ENCODE measurements around the gene IPCEF1. TPM values are rescaled to one million over a fixed set of nuclear protein-coding genes. Genes with fewer than 3 reads are reported as not detected.
"Not testable (repeated sequence)": the region's sequence is repeated elsewhere in the genome, so short reads cannot be mapped to it uniquely, and the experiment has no call there.

Gene IPCEF1
- total RNA-seq, 2 experiments from 2014 or later: 22.6 to 24.4 TPM

DNA sequence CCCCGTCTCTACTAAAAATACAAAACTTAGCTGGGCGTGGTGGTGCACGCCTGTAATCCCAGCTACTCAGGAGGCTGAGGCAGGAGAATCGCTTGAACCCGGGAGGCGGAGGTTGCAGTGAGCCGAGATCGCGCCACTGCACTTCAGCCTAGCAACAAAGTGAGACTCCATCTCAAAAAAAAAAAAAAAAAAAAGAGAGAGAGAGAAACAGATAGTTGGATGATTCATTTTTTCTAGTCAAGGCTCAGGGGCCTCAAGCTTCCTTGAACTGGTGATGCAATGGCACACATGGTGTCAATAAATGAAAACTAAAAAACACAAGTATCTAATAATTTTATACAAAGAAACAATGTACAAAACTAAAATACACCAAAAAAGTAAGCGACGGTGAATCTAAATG, 115.5 kb downstream of the IPCEF1 start:
- H3K27me3 Mint-ChIP-seq (ENCODE audit: low read depth); H3K27ac Mint-ChIP-seq; H3K9me3 Mint-ChIP-seq (ENCODE audit: insufficient read depth); H3K4me3 Mint-ChIP-seq; DNase-seq; ATAC-seq: not testable (repeated sequence)
- Mint-ChIP-seq H3K36me3 (ENCODE audit: low read depth) (peaks cover 45% of the 10 kb centered on the region), H3K4me1 (ENCODE audit: low read depth) (peaks cover 63% of the 10 kb centered on the region)
- ChIA-PET CTCF (interaction anchor here (1.0 to 5.8 kb wide), 6 partner anchors 8 to 129 kb away, joined by 3 to 28 read pairs (median 8); no protein-coding TSS in a partner anchor), POLR2A (interaction anchor here (1.0 to 1.6 kb wide), 3 partner anchors 8 to 10 kb away, joined by 5 to 11 read pairs (median 7); no protein-coding TSS in a partner anchor)

DNA sequence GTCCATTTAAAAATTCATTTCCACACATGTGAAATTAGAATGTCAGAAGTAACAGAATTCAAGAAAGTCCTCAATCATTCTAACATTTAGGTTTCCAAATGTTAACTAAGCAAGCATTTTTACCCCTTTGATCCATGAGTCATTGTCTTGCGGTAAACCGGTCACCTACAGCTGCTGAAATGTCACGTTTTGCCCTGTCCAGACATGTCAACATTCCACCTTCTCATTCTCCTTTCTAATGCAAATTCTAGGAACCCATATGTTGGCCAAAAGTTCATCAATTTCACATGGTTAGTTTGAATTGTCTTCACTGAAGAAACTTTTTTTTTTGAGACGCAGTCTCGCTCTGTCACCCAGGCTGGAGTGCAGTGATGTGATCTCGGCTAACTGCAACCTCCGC, 117.2 kb downstream of the IPCEF1 start:
- Mint-ChIP-seq H3K4me1 (ENCODE audit: low read depth) (peaks cover 51% of the 10 kb centered on the region), H3K4me3 (peak overlapping the region; percentile 39), H3K9me3 (ENCODE audit: insufficient read depth) (no peaks in the 10 kb centered on the region), H3K27me3 (ENCODE audit: low read depth) (no peaks in the 10 kb centered on the region), H3K27ac (no peak overlapping the region), H3K36me3 (ENCODE audit: low read depth) (peaks cover 41% of the 10 kb centered on the region)
- DNase-seq (no peak), ATAC-seq (peak; percentile 46)
- ChIA-PET CTCF (interaction anchor here (0.7 to 1.6 kb wide), 4 partner anchors 9 to 72 kb away, joined by 3 to 5 read pairs (median 4); no protein-coding TSS in a partner anchor), POLR2A (interaction anchor here (0.8 to 0.9 kb wide), 2 partner anchors 8 to 10 kb away, joined by 3 to 4 read pairs; no protein-coding TSS in a partner anchor)

DNA sequence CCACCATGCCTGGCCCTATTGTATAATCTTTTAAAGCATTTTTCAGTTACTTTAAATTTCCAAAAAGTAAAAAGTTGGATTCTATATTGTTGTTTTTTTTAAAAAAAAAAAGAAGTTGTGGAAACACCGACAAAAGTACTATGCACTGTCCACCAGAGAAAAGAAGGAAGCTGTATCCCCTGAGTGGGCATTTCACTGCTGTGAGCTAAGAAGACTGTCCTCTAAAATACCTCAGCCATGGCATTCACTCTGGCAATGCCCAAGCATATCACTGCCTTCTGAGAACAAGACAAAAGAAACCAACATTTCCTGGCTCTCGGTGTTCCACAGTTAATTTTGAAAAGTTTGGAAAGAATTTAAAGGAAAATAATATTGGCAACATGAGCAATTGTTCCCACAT, 117.8 kb downstream of the IPCEF1 start:
- Mint-ChIP-seq H3K4me3 (no peak overlapping the region), H3K27me3 (ENCODE audit: low read depth) (no peaks in the 10 kb centered on the region), H3K9me3 (ENCODE audit: insufficient read depth) (no peaks in the 10 kb centered on the region), H3K4me1 (ENCODE audit: low read depth) (peaks cover 51% of the 10 kb centered on the region), H3K36me3 (ENCODE audit: low read depth) (peaks cover 40% of the 10 kb centered on the region), H3K27ac (no peak overlapping the region)
- no peak for ATAC-seq
- DNase-seq: no peak
- ChIA-PET POLR2A (interaction anchor here (0.8 to 0.9 kb wide), 2 partner anchors 9 to 11 kb away, joined by 3 to 4 read pairs; no protein-coding TSS in a partner anchor), CTCF (interaction anchor here (0.7 to 1.6 kb wide), 4 partner anchors 9 to 72 kb away, joined by 3 to 5 read pairs (median 4); no protein-coding TSS in a partner anchor)

DNA sequence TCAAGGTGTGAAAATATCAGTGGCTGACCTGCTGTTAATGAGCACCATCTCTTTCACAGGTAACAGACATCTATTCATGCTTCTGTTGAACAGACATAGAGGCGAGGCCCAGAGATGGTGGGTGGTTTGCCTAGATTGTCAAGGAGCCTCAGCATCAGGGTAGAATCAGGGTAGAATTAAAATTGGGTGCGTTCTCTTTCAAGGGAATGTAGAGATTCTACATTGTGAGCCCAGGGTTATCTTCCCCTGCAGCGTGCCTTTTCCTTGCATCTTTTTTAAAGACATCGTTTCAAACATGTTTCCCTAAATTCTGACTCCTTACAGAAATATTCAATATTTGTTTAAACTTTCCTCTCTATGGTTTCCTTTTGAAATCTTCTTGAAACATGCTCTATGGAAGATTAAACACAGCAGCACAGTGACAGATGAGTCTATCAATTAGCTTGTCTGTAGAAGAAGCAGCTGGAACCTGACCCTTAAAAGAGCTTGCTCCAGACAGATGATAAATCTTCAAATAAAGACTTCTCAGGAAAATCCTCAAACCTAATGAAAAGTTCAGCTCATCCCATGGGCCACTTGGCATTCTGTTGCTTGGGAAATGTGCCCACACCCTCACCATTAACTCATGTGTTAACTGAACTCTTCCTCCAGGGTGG, 119.8 kb downstream of the IPCEF1 start:
- Mint-ChIP-seq H3K9me3 (ENCODE audit: insufficient read depth) (no peaks in the 10 kb centered on the region), H3K4me1 (ENCODE audit: low read depth) (peaks cover 51% of the 10 kb centered on the region), H3K4me3 (no peak overlapping the region), H3K27ac (no peak overlapping the region), H3K36me3 (ENCODE audit: low read depth) (peaks cover 22% of the 10 kb centered on the region), H3K27me3 (ENCODE audit: low read depth) (no peaks in the 10 kb centered on the region)
- POLR2A ChIA-PET: no interaction called here
- CTCF ChIA-PET: interaction anchor here (0.5 to 8.5 kb wide), 4 partner anchors 8 to 84 kb away, joined by 3 to 72 read pairs (median 4); no protein-coding TSS in a partner anchor
- ATAC-seq (no peak), DNase-seq (no peak)

DNA sequence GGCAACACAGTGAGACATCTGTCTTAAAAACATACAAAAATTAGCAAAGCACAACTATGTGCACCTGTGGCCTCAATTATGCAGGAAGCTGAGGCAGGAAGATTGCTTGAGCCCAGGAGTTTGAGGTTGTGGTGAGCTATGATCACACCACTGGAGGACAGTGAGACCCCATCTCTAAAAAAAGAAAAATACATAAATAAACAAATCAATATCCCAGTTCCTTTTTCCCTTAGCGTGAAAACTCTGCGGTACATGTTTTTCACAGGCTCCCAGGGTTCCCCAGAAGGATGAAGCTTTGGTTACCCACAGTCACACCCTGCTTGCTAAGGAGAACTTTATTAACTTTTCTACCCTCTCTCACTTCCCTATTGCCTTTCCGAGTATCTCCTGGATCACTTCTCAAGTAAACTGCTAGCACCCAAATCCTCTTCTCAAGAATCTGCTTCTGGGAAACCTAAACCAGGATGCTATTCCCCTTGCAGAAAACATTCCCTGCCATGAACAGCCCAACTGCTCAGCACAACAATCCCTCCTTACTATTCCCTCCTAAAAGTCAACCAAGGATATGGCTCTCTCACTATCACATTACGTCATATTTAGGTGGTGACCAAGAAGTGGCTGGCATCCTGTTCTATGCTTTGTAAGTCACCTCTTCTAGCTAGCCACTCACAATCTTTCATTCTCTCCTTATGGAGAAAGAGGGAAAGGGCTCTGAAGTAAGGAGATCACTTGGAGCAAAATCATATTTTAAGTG, 122.4 kb downstream of the IPCEF1 start:
- ATAC-seq (no peak), DNase-seq (no peak)
- Mint-ChIP-seq H3K27me3 (ENCODE audit: low read depth) (no peaks in the 10 kb centered on the region), H3K4me3 (peak overlapping the region; percentile 14), H3K36me3 (ENCODE audit: low read depth) (peaks cover 15% of the 10 kb centered on the region), H3K9me3 (ENCODE audit: insufficient read depth) (no peaks in the 10 kb centered on the region), H3K27ac (peak overlapping the region; percentile 78), H3K4me1 (ENCODE audit: low read depth) (peaks cover 53% of the 10 kb centered on the region)
- ChIA-PET POLR2A (interaction anchor here (1.1 to 2.8 kb wide), 3 partner anchors 7 to 33 kb away, joined by 3 to 25 read pairs (median 7); no protein-coding TSS in a partner anchor), CTCF (interaction anchor here (2.7 to 8.5 kb wide), 4 partner anchors 9 to 77 kb away, joined by 10 to 72 read pairs (median 33); no protein-coding TSS in a partner anchor)

DNA sequence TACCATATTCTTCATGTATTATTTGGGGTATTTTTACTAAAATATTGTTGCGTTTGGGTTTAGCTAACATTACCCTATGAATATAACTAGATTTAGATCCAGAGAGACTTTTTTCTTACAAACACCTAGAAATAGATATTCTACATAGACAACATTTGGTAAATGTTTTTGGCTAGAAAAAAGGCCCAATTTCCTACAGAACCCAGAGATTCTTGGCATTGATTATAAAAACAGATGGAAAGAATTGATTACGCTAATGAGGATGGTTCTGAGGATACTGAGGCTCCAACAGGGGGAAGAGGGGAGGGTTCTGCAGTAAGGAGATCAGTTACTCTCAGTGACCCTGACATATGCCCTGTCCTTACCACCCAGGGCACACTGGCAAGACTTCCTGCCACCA, 123.2 kb downstream of the IPCEF1 start:
- Mint-ChIP-seq H3K27ac (peak overlapping the region; percentile 47), H3K4me3 (no peak overlapping the region), H3K4me1 (ENCODE audit: low read depth) (peaks cover 56% of the 10 kb centered on the region), H3K9me3 (ENCODE audit: insufficient read depth) (no peaks in the 10 kb centered on the region), H3K36me3 (ENCODE audit: low read depth) (peaks cover 19% of the 10 kb centered on the region), H3K27me3 (ENCODE audit: low read depth) (no peaks in the 10 kb centered on the region)
- ATAC-seq (no peak), DNase-seq (no peak)
- POLR2A ChIA-PET: interaction anchor here (1.5 to 2.8 kb wide), 2 partner anchors 8 to 14 kb away, joined by 7 to 25 read pairs; no protein-coding TSS in a partner anchor
- CTCF ChIA-PET: interaction anchor here (0.7 to 8.5 kb wide), 7 partner anchors 9 to 80 kb away, joined by 3 to 72 read pairs (median 10); no protein-coding TSS in a partner anchor

DNA sequence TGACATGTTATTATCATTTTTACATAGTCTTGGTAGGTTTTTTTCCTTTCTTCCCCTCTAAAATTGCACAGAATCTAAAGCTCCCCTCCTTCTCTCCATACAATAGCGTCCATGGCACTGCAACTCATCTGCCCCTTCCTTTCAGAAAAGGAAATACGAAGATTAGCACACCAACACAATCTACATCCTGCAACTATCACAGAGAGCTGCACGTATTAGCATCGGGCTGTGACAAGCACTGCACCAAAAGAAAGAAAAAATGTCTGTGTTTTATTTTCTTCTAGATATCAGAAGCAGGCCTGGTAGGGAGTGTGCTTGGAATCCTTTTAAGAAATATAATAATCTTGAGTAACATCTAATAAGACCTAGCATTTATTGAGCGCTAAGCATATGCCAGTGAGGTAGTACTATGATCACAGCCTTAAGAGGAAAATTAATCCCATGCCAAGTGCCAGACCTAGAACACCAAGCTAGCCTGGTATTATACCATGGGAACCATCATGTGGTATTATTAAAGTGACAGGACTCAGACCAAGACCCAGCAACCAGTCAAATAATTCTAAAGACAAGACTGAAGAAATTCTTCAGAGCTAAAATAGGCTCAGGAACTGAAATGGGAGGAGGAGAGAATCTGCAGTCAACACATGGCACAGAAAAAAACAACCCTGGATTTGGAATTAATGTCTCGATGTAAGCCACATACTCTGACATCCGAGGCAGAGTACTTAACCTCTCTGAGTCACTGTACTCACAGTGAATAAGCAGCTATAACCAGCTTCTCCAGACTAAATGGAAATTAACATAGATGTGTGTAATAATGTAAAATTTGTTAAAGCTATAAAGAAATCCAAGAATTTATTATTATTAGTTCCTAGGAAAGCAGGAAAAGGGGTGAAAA, 124.3 kb downstream of the IPCEF1 start:
- no peak for DNase-seq
- Mint-ChIP-seq H3K9me3 (ENCODE audit: insufficient read depth) (no peaks in the 10 kb centered on the region), H3K27ac (peak overlapping the region; percentile 78), H3K4me1 (ENCODE audit: low read depth) (peaks cover 58% of the 10 kb centered on the region), H3K36me3 (ENCODE audit: low read depth) (peaks cover 21% of the 10 kb centered on the region), H3K27me3 (ENCODE audit: low read depth) (no peaks in the 10 kb centered on the region), H3K4me3 (peak overlapping the region; percentile 76)
- ChIA-PET CTCF (interaction anchor here (1.1 to 8.5 kb wide), 11 partner anchors 8 to 77 kb away, joined by 3 to 72 read pairs (median 4); no protein-coding TSS in a partner anchor), POLR2A (interaction anchor here (0.6 to 2.8 kb wide), 9 partner anchors 9 to 34 kb away, joined by 3 to 25 read pairs (median 5); no protein-coding TSS in a partner anchor)
- peak; percentile 50 for ATAC-seq

DNA sequence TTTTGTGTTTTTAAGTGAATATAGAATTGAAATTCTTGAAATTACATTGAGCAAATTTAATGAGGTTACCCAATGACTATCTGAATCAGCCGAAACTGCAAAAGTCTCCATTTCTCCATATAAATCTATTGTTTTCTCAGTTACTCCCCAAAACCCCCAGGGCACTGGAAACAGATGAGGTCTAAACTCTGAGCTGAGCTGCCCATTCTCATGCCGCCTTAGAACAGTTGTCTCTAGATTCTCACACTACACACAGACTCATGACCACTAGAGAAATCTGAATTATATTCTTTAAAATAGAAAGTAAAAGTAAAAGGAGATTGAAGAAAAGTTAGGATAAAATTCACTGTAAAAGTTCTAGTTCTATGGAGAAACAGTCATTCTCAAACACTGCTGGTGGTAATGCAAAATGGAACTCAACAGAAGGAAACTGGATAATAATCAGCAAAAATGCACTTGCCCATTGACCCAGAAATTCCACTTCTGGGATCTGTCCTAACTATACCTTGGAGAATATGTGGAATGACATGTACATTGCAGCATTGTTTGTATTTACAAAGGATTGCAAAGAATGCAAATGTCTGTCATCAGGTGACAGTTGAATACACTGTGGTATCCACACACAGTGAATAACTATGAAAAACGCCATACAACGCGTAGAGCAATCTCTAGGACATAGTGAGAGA, 125.5 kb downstream of the IPCEF1 start:
- ChIA-PET POLR2A (interaction anchor here (1.0 to 2.8 kb wide), 4 partner anchors 10 to 18 kb away, joined by 3 to 25 read pairs (median 8); no protein-coding TSS in a partner anchor), CTCF (interaction anchor here (1.2 to 8.5 kb wide), 6 partner anchors 8 to 74 kb away, joined by 3 to 72 read pairs (median 7); no protein-coding TSS in a partner anchor)
- peaks cover 62% of the 10 kb centered on the region for H3K4me1 Mint-ChIP-seq (ENCODE audit: low read depth)
- H3K27ac Mint-ChIP-seq: peak overlapping the region; percentile 78
- DNase-seq (no peak), ATAC-seq (peak; percentile 34)
- no peaks in the 10 kb centered on the region for H3K9me3 Mint-ChIP-seq (ENCODE audit: insufficient read depth)
- H3K4me3 Mint-ChIP-seq: peak overlapping the region; percentile 76
- peaks cover 27% of the 10 kb centered on the region for H3K36me3 Mint-ChIP-seq (ENCODE audit: low read depth)
- H3K27me3 Mint-ChIP-seq (ENCODE audit: low read depth): no peaks in the 10 kb centered on the region

DNA sequence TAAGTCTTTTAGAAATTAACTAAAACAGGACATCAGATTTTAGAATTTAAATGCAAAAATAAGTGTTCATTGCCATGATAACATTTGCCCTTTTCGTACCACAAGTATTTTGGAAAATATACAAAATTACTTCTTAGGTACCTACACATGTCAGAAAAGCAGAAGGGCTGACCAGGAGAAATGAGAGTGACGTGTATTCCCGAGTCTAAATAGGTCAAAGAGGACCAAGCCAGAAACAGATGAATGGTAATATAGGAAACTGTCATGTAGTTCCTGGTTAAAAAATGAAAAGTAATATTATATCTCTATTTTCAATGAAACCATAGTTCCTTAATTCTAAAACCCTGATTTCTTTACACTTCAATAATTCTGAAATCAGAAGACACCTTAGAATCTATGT, 126.2 kb downstream of the IPCEF1 start:
- POLR2A ChIA-PET: interaction anchor here (1.0 to 2.5 kb wide), 2 partner anchors 11 to 14 kb away, joined by 3 to 11 read pairs; no protein-coding TSS in a partner anchor
- H3K9me3 Mint-ChIP-seq (ENCODE audit: insufficient read depth): no peaks in the 10 kb centered on the region
- H3K27me3 Mint-ChIP-seq (ENCODE audit: low read depth): no peaks in the 10 kb centered on the region
- H3K36me3 Mint-ChIP-seq (ENCODE audit: low read depth): peaks cover 28% of the 10 kb centered on the region
- peak overlapping the region; percentile 76 for H3K4me3 Mint-ChIP-seq
- no peak for DNase-seq
- H3K27ac Mint-ChIP-seq: peak overlapping the region; percentile 92
- CTCF ChIA-PET: interaction anchor here (1.2 to 8.5 kb wide), 3 partner anchors 9 to 54 kb away, joined by 3 to 72 read pairs (median 4); no protein-coding TSS in a partner anchor
- ATAC-seq: no peak
- H3K4me1 Mint-ChIP-seq (ENCODE audit: low read depth): peaks cover 66% of the 10 kb centered on the region

DNA sequence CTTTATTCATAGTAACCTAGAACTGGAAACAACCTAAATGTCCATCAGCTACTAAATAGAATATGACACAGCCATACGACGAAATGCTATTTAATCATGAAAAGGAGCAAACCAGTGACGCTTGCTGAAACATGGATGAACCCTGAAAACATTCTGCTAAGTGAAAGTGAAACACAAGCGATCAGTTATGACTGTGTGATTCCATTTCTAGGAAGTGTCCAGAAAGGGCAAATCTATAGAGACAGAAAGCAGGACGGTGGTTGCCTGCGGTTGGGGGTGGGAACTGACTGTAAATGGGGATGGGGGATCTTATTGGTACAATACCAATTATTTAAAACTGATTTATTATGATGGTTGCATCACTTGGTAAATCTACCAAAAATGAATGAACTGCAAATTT, 126.8 kb downstream of the IPCEF1 start:
- Mint-ChIP-seq H3K9me3 (ENCODE audit: insufficient read depth) (no peaks in the 10 kb centered on the region), H3K4me3 (peak overlapping the region; percentile 76), H3K27ac (peak overlapping the region; percentile 92), H3K4me1 (ENCODE audit: low read depth) (peaks cover 64% of the 10 kb centered on the region), H3K36me3 (ENCODE audit: low read depth) (peaks cover 26% of the 10 kb centered on the region), H3K27me3 (ENCODE audit: low read depth) (no peaks in the 10 kb centered on the region)
- POLR2A ChIA-PET: interaction anchor here (2.5 kb wide), 1 partner anchor 12 kb away, joined by 11 read pairs; no protein-coding TSS in a partner anchor
- DNase-seq (peak; percentile 66), ATAC-seq (peak; percentile 81)
- CTCF ChIA-PET: interaction anchor here (1.2 to 8.5 kb wide), 4 partner anchors 9 to 73 kb away, joined by 3 to 72 read pairs (median 4); no protein-coding TSS in a partner anchor

Measured in activated CD8-positive, alpha-beta T cell treated with anti-CD3 and anti-CD28 coated beads, Interleukin-2, amount 10 ng/mL, durations not matched to agents 7 days and 5 days (primary cell).